K562 (cell line): Measurements from ENCODE around the gene PTH2. TPM values are rescaled to one million over a fixed set of nuclear protein-coding genes. Genes with fewer than 3 reads are reported as not detected.

Experiments
- CTCF ChIP-seq, 3 experiments: IDR thresholded peaks in 2 of 3; conservative IDR thresholded peaks in 1 of 3; 2 replicates each; pipeline ENCODE4 v1.5.1; 2011 to 2012; ENCODE audit warnings: low read length in 3 of 3, mild to moderate bottlenecking in 3 of 3, control low read depth in 2 of 3, improper control_type of control experiment in 1 of 3, inconsistent platforms in 1 of 3, low read depth in 1 of 3, mixed read lengths in 1 of 3, moderate library complexity in 1 of 3; ENCODE audit not compliant: insufficient read depth in 2 of 3
- EP300 ChIP-seq: IDR thresholded peaks from 2 replicates; pipeline ENCODE4 v1.6.1; 2012; ENCODE audit warnings: low read length, improper control_type of control experiment
- HSF4 ChIP-seq: fragments of 250-450 bp; sonication (Bioruptor Pico); IDR thresholded peaks from 2 replicates; pipeline ENCODE4 v2.1.2; 2022; ENCODE audit warnings: mild to moderate bottlenecking, moderate library complexity, borderline replicate concordance
- RBBP5 ChIP-seq: fragments of 200-600 bp; sonication (generic); IDR thresholded peaks from 2 replicates; pipeline ENCODE4 v1.6.1; 2012; ENCODE audit warnings: borderline replicate concordance, mild to moderate bottlenecking, low read length, control low read depth, inconsistent platforms; ENCODE audit not compliant: insufficient read depth, poor library complexity, severe bottlenecking
- RFX1 ChIP-seq: fragments of 450-650 bp; IDR thresholded peaks from 2 replicates; pipeline ENCODE4 v1.6.1; 2016; ENCODE audit warnings: mild to moderate bottlenecking, moderate library complexity
- ZKSCAN3 ChIP-seq: fragments of 250-450 bp; sonication (Bioruptor Pico); IDR thresholded peaks from 2 replicates; pipeline ENCODE4 v1.4.0; 2020
- polyA plus RNA-seq, 8 experiments: library from polyadenylated mRNA; depleted of rRNA in 4 of 8; stranded (reverse) in 5 of 8; unstranded in 3 of 8; fragments of >200 nt; fragmentation: Nextera tagmentation in 2 of 8; fragmentation: Illumina TruSeq in 1 of 8; extraction: Ambion mirVana in 2 of 8; extraction: Trizol in 1 of 8; gene quantifications; 2 replicates each; pipeline versions ENCODE4 v1.2.1 to v1.2.3, GENCODE V29; 2011 to 2014; ENCODE audit warnings: inconsistent platforms in 1 of 8, missing spikeins in 1 of 8
- total RNA-seq, 7 experiments: library from RNA; depleted of rRNA in 6 of 7; stranded (reverse); fragments of >200 nt in 6 of 7; fragmentation: Illumina TruSeq in 2 of 7; extraction: Trizol in 2 of 7; gene quantifications; 2 replicates each; pipeline versions ENCODE4 v1.2.1 to v1.2.3, GENCODE V29; 2011 to 2021; ENCODE audit warnings: low replicate concordance in 1 of 7
- TF ChIP-seq, protein P1 (sequence below), 2 experiments: fragments of 450-650 bp; IDR thresholded peaks; 2 replicates each; pipeline ENCODE4 v1.6.1; 2016; ENCODE audit warnings: mild to moderate bottlenecking in 2 of 2, borderline replicate concordance in 1 of 2, low read depth in 1 of 2, moderate library complexity in 1 of 2
- TF ChIP-seq, protein P2 (sequence below): fragments of 200-800 bp; sonication (Bioruptor generic); IDR thresholded peaks from 2 replicates; pipeline ENCODE4 v1.6.1; 2016; ENCODE audit warnings: missing genetic modification characterization, missing compliant biosample characterization
- TF ChIP-seq, protein P3 (sequence below): sonication (generic); formaldehyde crosslinking; IDR thresholded peaks from 2 replicates; pipeline ENCODE4 v1.8.0; 2022; ENCODE audit warnings: mild to moderate bottlenecking, low read depth, missing genetic modification reagents

The PTH2 gene
- total and polyA plus RNA-seq, 9 of the 15 experiments (the other 6 are each of a cell fraction or from before 2014, with no cell fraction given) = 1.3 TPM; not detected in 8

- 0 out of 6 replicates have a peak, but pooled peaks of 1 of the 3 experiments have one; percentile 15 for TF ChIP-seq CTCF (IDR thresholded peaks at IDR 0.05 in 2 of 3, conservative IDR thresholded peaks at IDR 0.05 in 1 of 3; ENCODE audit: insufficient read depth in 2 of 3, low read depth in 1 of 3, low read length in 3 of 3)
- TF ChIP-seq, protein P1, sequence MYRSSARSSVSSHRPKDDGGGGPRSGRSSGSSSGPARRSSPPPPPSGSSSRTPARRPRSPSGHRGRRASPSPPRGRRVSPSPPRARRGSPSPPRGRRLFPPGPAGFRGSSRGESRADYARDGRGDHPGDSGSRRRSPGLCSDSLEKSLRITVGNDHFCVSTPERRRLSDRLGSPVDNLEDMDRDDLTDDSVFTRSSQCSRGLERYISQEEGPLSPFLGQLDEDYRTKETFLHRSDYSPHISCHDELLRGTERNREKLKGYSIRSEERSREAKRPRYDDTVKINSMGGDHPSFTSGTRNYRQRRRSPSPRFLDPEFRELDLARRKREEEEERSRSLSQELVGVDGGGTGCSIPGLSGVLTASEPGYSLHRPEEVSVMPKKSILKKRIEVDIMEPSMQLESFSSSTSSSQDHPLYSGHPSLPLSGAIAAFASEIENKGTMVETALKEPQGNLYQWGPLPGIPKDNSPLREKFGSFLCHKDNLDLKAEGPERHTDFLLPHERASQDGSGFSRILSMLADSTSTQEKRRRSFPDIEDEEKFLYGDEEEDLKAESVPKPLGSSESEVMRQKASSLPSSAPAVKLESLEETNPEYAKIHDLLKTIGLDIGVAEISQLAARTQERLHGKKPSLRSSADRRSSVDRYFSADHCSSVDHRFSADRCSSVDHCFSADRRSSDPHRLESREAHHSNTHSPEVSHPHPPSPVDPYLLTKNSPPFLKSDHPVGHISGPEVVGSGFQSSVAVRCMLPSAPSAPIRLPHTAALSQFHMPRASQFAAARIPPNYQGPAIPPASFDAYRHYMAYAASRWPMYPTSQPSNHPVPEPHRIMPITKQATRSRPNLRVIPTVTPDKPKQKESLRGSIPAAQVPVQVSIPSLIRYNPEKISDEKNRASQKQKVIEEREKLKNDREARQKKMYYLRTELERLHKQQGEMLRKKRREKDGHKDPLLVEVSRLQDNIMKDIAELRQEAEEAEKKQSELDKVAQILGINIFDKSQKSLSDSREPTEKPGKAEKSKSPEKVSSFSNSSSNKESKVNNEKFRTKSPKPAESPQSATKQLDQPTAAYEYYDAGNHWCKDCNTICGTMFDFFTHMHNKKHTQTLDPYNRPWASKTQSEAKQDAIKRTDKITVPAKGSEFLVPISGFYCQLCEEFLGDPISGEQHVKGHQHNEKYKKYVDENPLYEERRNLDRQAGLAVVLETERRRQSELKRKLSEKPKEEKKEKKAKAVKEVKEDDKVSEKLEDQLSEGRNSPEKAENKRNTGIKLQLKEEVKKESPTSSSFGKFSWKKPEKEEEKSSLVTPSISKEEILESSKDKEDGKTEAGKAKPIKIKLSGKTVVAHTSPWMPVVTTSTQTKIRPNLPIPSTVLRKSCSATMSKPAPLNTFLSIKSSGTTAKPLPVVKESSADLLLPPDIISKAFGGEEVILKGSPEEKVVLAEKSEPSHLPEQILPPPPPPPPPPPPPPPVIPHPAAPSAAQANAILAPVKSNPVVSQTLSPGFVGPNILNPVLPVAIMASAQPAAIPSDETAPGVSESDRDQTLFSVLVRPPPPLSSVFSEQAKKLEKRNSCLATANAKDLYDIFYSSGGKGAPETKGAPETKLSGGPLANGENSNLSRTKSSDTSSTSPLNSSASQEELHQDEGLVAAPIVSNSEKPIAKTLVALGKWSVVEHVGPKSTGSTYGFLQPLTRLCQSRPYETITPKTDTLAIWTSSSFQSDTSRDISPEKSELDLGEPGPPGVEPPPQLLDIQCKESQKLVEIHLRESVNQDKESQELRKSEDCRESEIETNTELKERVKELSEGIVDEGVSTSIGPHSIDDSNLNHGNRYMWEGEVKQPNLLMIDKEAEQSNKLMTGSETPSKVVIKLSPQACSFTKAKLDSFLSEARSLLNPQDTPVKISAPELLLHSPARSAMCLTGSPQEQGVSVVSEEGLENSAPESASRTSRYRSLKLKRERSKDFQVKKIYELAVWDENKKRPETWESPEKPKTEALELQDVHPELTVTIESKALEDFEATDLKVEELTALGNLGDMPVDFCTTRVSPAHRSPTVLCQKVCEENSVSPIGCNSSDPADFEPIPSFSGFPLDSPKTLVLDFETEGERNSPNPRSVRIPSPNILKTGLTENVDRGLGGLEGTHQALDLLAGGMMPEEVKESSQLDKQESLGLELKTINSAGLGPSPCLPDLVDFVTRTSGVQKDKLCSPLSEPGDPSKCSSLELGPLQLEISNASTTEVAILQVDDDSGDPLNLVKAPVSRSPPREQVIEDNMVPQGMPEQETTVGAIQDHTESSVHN (IDR thresholded peaks at IDR 0.05; ENCODE audit: borderline replicate concordance in 1 of 2, low read depth in 1 of 2) = no peak
- no peak for TF ChIP-seq HSF4 (CRISPR knock-in tag)
- TF ChIP-seq RFX1 = no peak
- TF ChIP-seq, protein P2, sequence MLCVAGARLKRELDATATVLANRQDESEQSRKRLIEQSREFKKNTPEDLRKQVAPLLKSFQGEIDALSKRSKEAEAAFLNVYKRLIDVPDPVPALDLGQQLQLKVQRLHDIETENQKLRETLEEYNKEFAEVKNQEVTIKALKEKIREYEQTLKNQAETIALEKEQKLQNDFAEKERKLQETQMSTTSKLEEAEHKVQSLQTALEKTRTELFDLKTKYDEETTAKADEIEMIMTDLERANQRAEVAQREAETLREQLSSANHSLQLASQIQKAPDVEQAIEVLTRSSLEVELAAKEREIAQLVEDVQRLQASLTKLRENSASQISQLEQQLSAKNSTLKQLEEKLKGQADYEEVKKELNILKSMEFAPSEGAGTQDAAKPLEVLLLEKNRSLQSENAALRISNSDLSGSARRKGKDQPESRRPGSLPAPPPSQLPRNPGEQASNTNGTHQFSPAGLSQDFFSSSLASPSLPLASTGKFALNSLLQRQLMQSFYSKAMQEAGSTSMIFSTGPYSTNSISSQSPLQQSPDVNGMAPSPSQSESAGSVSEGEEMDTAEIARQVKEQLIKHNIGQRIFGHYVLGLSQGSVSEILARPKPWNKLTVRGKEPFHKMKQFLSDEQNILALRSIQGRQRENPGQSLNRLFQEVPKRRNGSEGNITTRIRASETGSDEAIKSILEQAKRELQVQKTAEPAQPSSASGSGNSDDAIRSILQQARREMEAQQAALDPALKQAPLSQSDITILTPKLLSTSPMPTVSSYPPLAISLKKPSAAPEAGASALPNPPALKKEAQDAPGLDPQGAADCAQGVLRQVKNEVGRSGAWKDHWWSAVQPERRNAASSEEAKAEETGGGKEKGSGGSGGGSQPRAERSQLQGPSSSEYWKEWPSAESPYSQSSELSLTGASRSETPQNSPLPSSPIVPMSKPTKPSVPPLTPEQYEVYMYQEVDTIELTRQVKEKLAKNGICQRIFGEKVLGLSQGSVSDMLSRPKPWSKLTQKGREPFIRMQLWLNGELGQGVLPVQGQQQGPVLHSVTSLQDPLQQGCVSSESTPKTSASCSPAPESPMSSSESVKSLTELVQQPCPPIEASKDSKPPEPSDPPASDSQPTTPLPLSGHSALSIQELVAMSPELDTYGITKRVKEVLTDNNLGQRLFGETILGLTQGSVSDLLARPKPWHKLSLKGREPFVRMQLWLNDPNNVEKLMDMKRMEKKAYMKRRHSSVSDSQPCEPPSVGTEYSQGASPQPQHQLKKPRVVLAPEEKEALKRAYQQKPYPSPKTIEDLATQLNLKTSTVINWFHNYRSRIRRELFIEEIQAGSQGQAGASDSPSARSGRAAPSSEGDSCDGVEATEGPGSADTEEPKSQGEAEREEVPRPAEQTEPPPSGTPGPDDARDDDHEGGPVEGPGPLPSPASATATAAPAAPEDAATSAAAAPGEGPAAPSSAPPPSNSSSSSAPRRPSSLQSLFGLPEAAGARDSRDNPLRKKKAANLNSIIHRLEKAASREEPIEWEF (CRISPR knock-in tag) = no peak
- TF ChIP-seq ZKSCAN3 = no peak
- TF ChIP-seq EP300 = no peak
- TF ChIP-seq, protein P3, sequence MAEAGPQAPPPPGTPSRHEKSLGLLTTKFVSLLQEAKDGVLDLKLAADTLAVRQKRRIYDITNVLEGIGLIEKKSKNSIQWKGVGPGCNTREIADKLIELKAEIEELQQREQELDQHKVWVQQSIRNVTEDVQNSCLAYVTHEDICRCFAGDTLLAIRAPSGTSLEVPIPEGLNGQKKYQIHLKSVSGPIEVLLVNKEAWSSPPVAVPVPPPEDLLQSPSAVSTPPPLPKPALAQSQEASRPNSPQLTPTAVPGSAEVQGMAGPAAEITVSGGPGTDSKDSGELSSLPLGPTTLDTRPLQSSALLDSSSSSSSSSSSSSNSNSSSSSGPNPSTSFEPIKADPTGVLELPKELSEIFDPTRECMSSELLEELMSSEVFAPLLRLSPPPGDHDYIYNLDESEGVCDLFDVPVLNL (CRISPR knock-in tag) = peak; percentile 95
- TF ChIP-seq RBBP5 = peak; percentile 61
These were observed 29.9 kb upstream of the PTH2 start, which contains the start of gene ALDH16A1 (continued) for GRCh38 chr19:49453013-49453756.
